AG08396 (cell line): ENCODE data around the gene FAT1.

Experiments used
- DNase-seq: peaks from one replicate; pipeline ENCODE4 v3.0.0; 2012; ENCODE audit warnings: low spot score, mixed read lengths

FAT1 gene

GRCh38 chr4:186658657-186659056 is 65.0 kb downstream of the FAT1 start:
- DNase-seq = no peak

- no peak for DNase-seq
These were observed 65.9 kb downstream of the FAT1 start for GRCh38 chr4:186657764-186658163.

GRCh38 chr4:186653969-186654368 is 69.7 kb downstream of the FAT1 start:
- DNase-seq = no peak

GRCh38 chr4:186651624-186652023 is 72.0 kb downstream of the FAT1 start:
- DNase-seq = peak; percentile 35

- no peak for DNase-seq
These were observed 72.5 kb downstream of the FAT1 start for GRCh38 chr4:186651181-186651603.

- no peak for DNase-seq
These were observed 73.1 kb downstream of the FAT1 start for GRCh38 chr4:186650401-186651180.

- DNase-seq = no peak
These were observed 75.8 kb downstream of the FAT1 start for GRCh38 chr4:186647821-186648220.

GRCh38 chr4:186644737-186645261 is 78.9 kb downstream of the FAT1 start:
- DNase-seq = no peak

- no peak for DNase-seq
These were observed 79.4 kb downstream of the FAT1 start for GRCh38 chr4:186644311-186644638.

- peak; percentile 26 for DNase-seq
These were observed 80.0 kb downstream of the FAT1 start for GRCh38 chr4:186643501-186644310.

GRCh38 chr4:186642998-186643397 is 80.7 kb downstream of the FAT1 start:
- no peak for DNase-seq

- no peak for DNase-seq
These were observed 81.1 kb downstream of the FAT1 start for GRCh38 chr4:186642530-186642929.

GRCh38 chr4:186634591-186635128 is 89.0 kb downstream of the FAT1 start:
- DNase-seq = no peak

GRCh38 chr4:186633844-186634243 is 89.8 kb downstream of the FAT1 start:
- no peak for DNase-seq

GRCh38 chr4:186630128-186630527 is 93.5 kb downstream of the FAT1 start:
- DNase-seq = no peak

GRCh38 chr4:186628058-186628711 is 95.5 kb downstream of the FAT1 start:
- DNase-seq = no peak

- DNase-seq = no peak
These were observed 96.3 kb downstream of the FAT1 start for GRCh38 chr4:186627226-186627865.

GRCh38 chr4:186624951-186625350 is 98.7 kb downstream of the FAT1 start:
- peak; percentile 39 for DNase-seq

- DNase-seq = no peak
These were observed 100.1 kb downstream of the FAT1 start for GRCh38 chr4:186623546-186623945.

- no peak for DNase-seq
These were observed 100.7 kb downstream of the FAT1 start for GRCh38 chr4:186622788-186623464.

GRCh38 chr4:186621959-186622553 is 101.6 kb downstream of the FAT1 start:
- DNase-seq = peak; percentile 69
